GM18526 (cell line): ENCODE results near the gene ABCA1.

Source experiments
- POLR2A ChIP-seq: IDR thresholded peaks from 3 replicates; pipeline ENCODE4 v1.6.1; 2011; ENCODE audit not compliant: insufficient read length; ENCODE audit errors: extremely low read depth

The ABCA1 gene

GRCh38 chr9:104868687-104869404 lies 59.1 kb downstream of the ABCA1 start:
- TF ChIP-seq POLR2A, result no peak

- TF ChIP-seq POLR2A, result no peak
Measured at GRCh38 chr9:104868303-104868686, 59.7 kb downstream of the ABCA1 start.

GRCh38 chr9:104866191-104866590 lies 61.8 kb downstream of the ABCA1 start:
- TF ChIP-seq POLR2A, result no peak

GRCh38 chr9:104864675-104865104 lies 63.3 kb downstream of the ABCA1 start:
- TF ChIP-seq POLR2A, result no peak

GRCh38 chr9:104863180-104863883 lies 64.6 kb downstream of the ABCA1 start:
- no peak for TF ChIP-seq POLR2A

- no peak for TF ChIP-seq POLR2A
Measured at GRCh38 chr9:104861397-104861796, 66.6 kb downstream of the ABCA1 start.

GRCh38 chr9:104860263-104860662 lies 67.7 kb downstream of the ABCA1 start:
- no peak for TF ChIP-seq POLR2A

GRCh38 chr9:104858846-104859245 lies 69.1 kb downstream of the ABCA1 start:
- TF ChIP-seq POLR2A, result no peak

- no peak for TF ChIP-seq POLR2A
Measured at GRCh38 chr9:104858271-104858670, 69.7 kb downstream of the ABCA1 start.

- no peak for TF ChIP-seq POLR2A
Measured at GRCh38 chr9:104856413-104856941, 71.5 kb downstream of the ABCA1 start.

GRCh38 chr9:104855807-104856206 lies 72.1 kb downstream of the ABCA1 start:
- TF ChIP-seq POLR2A, result no peak

- TF ChIP-seq POLR2A, result no peak
Measured at GRCh38 chr9:104854613-104855012, 73.3 kb downstream of the ABCA1 start.

GRCh38 chr9:104853683-104854082 lies 74.3 kb downstream of the ABCA1 start:
- no peak for TF ChIP-seq POLR2A

- TF ChIP-seq POLR2A, result no peak
Measured at GRCh38 chr9:104853159-104853558, 74.8 kb downstream of the ABCA1 start.

- TF ChIP-seq POLR2A, result no peak
Measured at GRCh38 chr9:104851546-104851920, 76.4 kb downstream of the ABCA1 start.

- TF ChIP-seq POLR2A, result no peak
Measured at GRCh38 chr9:104850786-104851545, 77.0 kb downstream of the ABCA1 start.
